GM18505 (cell line): ENCODE results near the gene ATXN7L1.
"Not testable (repeated sequence)": the region's sequence is repeated elsewhere in the genome, so short reads cannot be mapped to it uniquely, and the experiment has no call there.

ENCODE experiments used
- ATAC-seq: cut with Tn5 transposase; IDR thresholded peaks from one replicate; pipeline ENCODE4 v1.9.1; 2021; ENCODE audit not compliant: unreplicated experiment
- POLR2A ChIP-seq: IDR thresholded peaks from 4 replicates; pipeline ENCODE4 v1.6.1; 2011; ENCODE audit warnings: borderline replicate concordance; ENCODE audit not compliant: insufficient read depth, insufficient read length; ENCODE audit errors: extremely low read depth

The ATXN7L1 gene

DNA sequence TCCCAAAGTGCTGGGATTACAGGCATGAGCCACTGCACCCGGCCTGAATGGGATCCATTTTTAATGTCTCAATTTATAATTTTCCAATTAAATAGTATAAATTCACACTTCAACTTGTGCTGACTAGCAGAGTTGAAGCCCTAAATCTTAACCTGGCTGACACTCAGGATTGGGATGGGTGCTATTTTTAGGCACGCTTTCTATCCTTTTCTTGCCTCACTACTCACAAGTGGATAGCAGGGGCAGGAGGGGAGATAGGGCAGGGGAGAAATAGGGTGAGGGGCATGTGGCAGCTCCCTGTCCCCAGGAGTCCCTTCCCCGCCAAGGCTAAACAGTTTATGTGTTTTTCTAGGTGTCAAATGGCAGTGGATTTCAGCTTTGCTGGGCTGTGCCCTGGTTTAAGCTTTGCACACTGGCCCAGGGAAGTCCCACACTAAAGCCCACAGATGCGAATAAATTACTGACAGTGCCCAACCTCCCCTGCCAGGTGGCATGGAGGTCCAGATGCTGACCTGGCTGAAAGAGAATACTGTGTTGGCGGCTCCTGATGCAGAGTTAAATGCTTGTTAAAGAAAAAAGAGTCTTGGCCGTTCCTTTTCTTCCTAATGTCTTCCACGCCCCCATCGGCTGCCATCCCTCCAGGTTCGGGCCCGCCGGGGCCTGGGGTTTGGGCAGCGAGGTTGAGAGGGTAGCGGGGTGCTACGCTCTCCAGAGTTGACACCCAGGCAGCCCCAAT is 259.0 kb downstream of the ATXN7L1 start:
- no peak for ATAC-seq
- TF ChIP-seq POLR2A, result no peak

DNA sequence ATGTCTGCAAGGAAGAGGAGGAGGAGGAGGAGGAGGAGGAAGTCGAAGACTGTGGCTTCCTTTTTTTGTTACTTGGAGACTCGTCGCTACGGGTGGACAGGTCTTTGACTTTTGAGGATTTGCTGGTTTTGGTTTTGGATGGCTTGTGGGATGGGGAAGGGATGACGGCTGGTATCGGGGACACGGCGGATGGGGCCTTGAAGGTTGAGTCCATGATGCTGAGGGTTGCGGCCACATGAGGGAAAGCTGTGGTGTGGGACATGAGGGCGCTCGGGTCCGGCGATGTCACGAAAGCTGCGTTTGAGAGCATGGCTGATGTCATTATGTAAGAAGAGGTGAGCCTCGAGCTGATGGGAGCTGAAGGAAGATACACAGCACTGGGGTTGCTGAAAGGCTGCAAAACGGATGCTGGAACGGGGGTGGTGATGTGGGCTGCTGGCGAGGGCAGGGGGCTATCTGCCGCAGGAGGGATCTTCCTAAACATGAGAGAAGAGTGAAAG is 262.0 kb downstream of the ATXN7L1 start:
- no peak for ATAC-seq
- no peak for TF ChIP-seq POLR2A

DNA sequence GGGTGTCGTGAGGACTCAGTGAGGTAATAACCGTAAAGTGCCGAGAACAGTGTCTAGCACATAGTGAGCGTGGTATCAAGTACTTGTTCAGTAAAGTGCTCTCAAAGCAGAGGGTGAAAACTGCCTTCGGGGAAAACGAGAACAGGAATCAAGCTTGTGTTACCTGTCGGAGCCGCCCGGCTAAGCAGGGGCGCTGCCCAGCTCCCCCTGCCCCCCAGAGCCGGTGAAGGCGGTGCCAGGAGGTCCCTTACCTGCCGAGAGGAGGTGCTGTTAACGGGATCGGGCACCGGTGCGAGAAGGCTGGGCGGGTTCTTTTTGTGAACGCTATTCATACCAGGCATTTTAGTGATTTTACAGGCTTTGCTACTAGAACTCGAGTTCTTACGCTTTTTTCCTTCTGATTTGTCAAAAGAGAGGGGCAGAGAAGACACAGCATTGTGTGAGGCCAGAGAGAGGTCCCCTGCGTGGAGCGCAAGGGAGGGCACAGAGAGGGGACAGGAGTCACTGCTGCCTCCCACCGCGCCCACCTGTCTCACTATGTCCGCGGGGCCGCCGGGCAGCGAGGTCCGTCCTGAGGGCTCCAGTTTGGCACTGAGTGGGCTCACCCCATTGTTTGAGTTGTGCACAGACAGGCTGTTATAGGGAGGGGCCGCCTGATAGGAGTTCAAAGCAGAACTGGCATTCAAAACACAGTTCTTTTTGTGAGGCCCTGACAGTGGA is 262.6 kb downstream of the ATXN7L1 start:
- no peak for ATAC-seq
- TF ChIP-seq POLR2A, result no peak

DNA sequence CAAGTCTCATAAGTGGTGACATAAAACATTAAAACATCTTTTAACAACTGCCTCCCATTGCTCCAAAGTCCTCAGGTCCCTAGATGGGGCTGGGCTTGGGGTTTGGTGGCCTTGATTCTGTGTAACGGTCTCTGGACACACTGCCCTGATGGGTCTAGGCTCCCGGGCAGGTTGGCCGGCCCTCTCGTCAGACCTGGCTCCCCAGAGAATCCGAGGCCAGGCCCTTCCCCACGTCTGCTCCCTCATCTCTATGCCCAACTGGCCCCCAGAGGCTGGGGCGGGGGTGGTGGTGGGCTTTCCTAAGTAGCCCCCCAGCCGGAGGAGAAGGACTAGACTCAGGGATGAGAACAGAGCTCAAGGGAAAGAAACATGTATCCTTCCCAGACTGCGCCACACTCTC is 263.6 kb downstream of the ATXN7L1 start:
- no peak for ATAC-seq

DNA sequence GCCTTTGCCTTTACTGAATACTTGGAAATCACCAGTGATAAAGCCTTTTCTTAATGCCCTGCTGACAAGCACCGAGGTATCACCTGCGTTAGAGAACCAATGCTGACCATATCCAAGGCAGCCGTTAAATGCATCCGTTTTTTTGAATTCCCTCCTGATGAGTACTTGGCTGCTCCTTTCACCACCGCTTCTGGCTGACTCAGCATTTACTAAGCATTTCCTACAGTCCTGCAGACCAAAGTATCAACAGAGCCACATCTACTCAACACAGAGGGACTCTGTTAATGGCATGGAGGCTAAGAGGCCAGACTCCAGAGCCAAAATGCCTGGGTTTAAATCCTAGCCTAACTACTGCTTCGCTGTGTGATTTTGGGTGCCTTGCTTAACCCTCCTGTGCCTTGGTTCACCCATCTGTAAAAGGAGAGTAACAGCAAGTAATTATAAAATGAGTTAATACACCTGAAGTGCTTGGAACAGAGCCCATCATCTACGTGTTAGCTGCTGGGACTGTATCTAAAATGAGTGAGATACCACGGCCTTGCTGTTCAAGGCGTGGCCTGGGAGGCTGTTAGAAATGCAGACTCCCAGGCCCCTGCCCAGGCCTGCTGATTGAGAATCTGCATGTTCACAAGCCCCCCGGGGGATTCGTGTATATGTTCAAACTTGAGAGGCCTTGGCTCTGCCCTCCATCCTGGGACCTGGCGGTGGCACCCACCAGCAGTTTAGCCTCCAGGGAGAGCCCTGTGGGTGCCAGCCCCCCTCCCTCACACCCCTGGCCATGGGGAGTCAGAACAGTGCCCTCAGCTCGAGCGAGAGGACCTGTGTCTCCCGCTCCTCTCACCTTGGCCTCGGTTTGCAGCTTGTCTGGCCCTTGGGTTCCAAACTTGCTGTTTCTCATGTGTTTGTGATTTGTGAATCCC is 264.3 kb downstream of the ATXN7L1 start:
- no peak for TF ChIP-seq POLR2A
- ATAC-seq, result no peak

More for the DNA sequence above, 263.6 kb downstream of the ATXN7L1 start:
- no peak for TF ChIP-seq POLR2A

DNA sequence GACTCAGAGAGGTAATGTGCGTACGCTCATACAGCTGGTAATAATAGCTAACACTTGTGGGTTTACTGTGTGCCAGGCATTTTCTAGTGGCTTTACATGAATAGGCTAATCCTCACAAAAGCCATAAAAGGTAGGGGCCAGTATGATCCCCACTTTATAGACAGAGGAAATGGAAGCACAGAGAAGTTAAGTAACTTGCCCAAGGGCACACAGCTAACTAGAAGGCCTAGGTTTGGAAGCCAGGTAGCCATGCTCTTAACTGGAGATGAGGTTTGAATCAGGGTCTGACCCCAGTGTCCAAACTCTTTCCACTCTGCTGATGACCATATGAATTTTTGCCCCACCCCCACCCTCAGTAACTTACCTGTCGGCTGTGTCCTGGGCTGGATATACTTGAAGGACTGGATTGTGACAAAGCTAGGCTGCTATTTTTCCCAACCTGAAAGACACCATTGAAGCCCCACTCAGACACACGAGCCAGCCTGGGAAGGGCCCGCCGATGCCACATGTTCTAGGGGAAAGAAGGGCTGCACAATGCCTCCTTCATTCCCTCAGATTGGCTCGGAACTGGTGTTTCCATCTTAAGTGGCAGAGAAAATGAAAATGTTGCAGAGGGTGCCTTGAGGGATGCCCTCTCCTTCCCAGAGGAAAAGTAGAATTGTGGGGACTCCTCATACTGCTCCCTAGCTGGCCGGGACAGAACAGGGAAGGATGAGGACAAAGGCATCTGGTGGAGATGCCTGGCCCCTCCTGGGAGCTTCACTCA is 266.1 kb downstream of the ATXN7L1 start:
- no peak for ATAC-seq
- no peak for TF ChIP-seq POLR2A

DNA sequence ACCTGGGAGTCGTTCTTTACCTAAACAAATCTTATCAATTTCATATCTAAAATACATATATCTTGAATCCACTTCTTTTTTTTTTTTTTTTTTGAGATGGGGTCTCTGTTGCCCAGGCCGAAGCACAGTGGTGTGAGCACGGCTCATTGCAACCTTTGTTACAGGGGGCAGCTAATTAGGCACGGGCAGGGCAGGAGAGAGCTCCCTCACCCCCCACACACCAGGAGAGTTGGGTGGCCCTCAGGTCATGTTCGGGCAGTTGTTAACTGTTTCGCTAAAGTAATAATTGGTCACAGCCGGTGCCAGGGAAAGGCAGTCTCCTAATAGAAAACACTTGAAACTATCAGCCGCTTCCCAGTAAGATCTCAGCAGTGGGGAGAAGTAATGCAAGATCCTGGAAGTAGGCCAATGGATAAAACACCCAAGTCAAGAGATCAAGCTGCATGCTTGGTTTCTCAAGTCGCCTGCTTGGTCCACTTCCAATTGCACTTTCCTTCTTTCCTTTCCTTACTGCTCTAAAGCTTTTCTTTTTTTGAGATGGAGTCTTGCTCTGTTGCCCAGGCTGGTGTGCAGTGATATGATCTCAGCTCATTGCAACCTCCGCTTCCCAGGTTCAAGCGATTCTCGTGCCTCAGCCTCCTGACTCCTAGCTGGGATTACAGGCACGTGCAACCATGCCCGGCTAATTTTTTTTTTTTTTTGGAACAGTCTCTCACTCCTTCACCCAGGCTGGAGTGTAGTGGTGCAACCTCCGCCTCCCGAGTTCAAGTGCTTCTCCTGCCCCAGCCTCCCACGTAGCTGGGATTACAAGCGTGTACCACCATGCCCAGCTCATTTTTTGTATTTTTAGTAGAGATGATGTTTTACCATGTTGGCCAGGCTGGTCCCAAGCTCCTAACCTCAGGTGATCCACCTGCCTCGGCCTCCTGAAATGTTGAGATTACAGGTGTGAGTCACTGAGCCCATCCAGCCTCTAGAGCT is 273.8 kb downstream of the ATXN7L1 start:
- TF ChIP-seq POLR2A, result no peak
- ATAC-seq, result no peak

DNA sequence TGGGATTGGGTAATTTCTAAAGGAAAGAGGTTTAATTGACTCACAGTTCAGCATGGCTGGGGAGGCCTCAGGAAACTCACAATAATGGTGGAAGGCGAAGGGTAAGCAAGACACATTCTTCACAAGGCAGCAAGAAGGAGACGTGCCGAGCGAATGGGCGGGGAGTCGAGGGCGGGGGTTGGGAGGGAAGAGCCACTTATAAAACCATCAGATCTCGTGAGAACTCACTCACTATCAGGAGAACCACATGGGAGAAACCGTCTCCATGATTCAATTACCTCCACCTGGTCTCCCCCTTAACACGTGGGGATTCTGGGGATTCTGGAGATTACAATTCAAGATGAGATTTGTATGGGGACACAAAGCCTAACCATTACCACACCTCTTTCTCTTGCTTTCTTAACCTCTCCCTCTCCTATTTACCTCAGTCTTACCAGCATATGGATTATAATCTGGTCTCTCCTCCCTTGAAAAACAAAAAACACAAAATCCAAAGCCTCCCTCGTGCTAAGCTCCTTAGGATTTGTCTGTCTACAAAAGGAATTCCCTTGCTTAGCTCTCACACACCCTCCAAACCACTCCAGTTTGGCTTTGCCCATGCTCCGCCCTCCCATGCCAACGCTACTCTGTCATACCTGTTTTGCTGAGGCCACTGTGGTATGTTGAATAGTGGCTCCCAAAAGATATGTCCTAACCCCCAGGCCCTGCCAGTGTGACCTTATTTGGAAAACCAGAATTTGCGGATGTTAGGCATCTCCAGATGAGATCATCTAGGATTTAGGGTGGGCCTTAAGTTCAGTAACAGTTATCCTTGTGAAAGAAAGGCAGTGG is 275.5 kb downstream of the ATXN7L1 start:
- TF ChIP-seq POLR2A, result no peak
- no peak for ATAC-seq

- ATAC-seq, result no peak
- TF ChIP-seq POLR2A, result no peak
These were observed 276.8 kb downstream of the ATXN7L1 start for GRCh38 chr7:105599551-105599950.

DNA sequence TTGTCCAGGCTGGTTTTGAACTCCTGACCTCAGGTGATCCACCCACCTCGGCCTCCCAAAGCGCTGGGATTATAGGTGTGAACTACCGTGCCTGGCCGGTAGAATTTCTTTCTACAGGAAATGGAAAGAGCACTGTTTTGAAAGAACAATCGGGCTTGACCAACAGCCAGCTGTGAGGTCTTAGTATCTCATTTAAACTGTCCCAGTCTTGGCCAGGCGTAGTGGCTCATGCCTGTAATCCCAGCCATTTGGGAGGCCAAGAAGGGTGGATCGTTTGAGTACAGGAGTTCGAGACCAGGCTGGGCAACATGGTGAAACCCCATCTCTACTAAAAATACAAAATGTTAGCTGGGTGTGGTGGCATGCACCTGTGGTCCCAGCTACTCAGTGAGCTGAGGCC is 277.3 kb downstream of the ATXN7L1 start:
- not testable (repeated sequence) for ATAC-seq

GRCh38 chr7:105596866-105597265 is 279.5 kb downstream of the ATXN7L1 start:
- TF ChIP-seq POLR2A, result no peak
- no peak for ATAC-seq
